ENCODE data around the gene UBE4A.

The UBE4A gene

GRCh38 chr11:118417801-118418200 is 58.4 kb downstream of the UBE4A start:
- no peak for DNase-seq
- Histone ChIP-seq H2AFZ (ENCODE audit: low read length) (no peak overlapping the region), H3K27ac (ENCODE audit: low read length) (no peak overlapping the region), H3K27me3 (replicated peaks; ENCODE audit: insufficient read depth, low read length) (no peaks in the 10 kb centered on the region), H3K4me1 (ENCODE audit: low read length) (no peaks in the 10 kb centered on the region), H3F3A (ENCODE audit: insufficient read depth, low read length) (no peaks in the 10 kb centered on the region), H3K9me3 (replicated peaks; ENCODE audit: insufficient read depth, low read length) (no peaks in the 10 kb centered on the region), H3K4me2 (ENCODE audit: low read depth, low read length) (no peak overlapping the region), H3K9me2 (replicated peaks; ENCODE audit: insufficient read depth, low read length) (no peaks in the 10 kb centered on the region), H4K20me1 (ENCODE audit: insufficient read depth, low read length) (no peaks in the 10 kb centered on the region), H3K36me3 (replicated peaks; ENCODE audit: insufficient read depth, low read length) (no peaks in the 10 kb centered on the region), H3K4me3 (ENCODE audit: low read length) (no peak overlapping the region), H3K79me2 (ENCODE audit: low read length) (no peaks in the 10 kb centered on the region), H3K9ac (ENCODE audit: low read length) (no peak overlapping the region)
- no peak for TF ChIP-seq EZH2phosphoT487 (IDR thresholded peaks at IDR 0.05; ENCODE audit: low read length)
- no peak for TF ChIP-seq EZH2 (optimal IDR thresholded peaks at IDR 0.05; ENCODE audit: low read depth, low read length)
- no peak for TF ChIP-seq CTCF (IDR thresholded peaks at IDR 0.05; ENCODE audit: low read length)

- H3F3A ChIP-seq (ENCODE audit: insufficient read depth, low read length), result no peaks in the 10 kb centered on the region
- no peaks in the 10 kb centered on the region for H3K4me1 ChIP-seq (ENCODE audit: low read length)
- no peak overlapping the region for H3K4me3 ChIP-seq (ENCODE audit: low read length)
- no peaks in the 10 kb centered on the region for H4K20me1 ChIP-seq (ENCODE audit: insufficient read depth, low read length)
- H3K4me2 ChIP-seq (ENCODE audit: low read depth, low read length), result no peak overlapping the region
- no peaks in the 10 kb centered on the region for H3K27me3 ChIP-seq (replicated peaks; ENCODE audit: insufficient read depth, low read length)
- no peak overlapping the region for H2AFZ ChIP-seq (ENCODE audit: low read length)
- H3K36me3 ChIP-seq (replicated peaks; ENCODE audit: insufficient read depth, low read length), result no peaks in the 10 kb centered on the region
- H3K9me3 ChIP-seq (replicated peaks; ENCODE audit: insufficient read depth, low read length), result no peaks in the 10 kb centered on the region
- no peak for DNase-seq
- no peaks in the 10 kb centered on the region for H3K79me2 ChIP-seq (ENCODE audit: low read length)
- H3K27ac ChIP-seq (ENCODE audit: low read length), result no peak overlapping the region
- H3K9me2 ChIP-seq (replicated peaks; ENCODE audit: insufficient read depth, low read length), result no peaks in the 10 kb centered on the region
- H3K9ac ChIP-seq (ENCODE audit: low read length), result no peak overlapping the region
- TF ChIP-seq CTCF (IDR thresholded peaks at IDR 0.05; ENCODE audit: low read length) (no peak), EZH2 (optimal IDR thresholded peaks at IDR 0.05; ENCODE audit: low read depth, low read length) (no peak), EZH2phosphoT487 (IDR thresholded peaks at IDR 0.05; ENCODE audit: low read length) (no peak)
Observed at GRCh38 chr11:118418766-118419165, 59.4 kb downstream of the UBE4A start.

GRCh38 chr11:118427707-118428106 is 68.3 kb downstream of the UBE4A start:
- no peak overlapping the region for H2AFZ ChIP-seq (ENCODE audit: low read length)
- H4K20me1 ChIP-seq (ENCODE audit: insufficient read depth, low read length), result no peaks in the 10 kb centered on the region
- no peaks in the 10 kb centered on the region for H3K9me2 ChIP-seq (replicated peaks; ENCODE audit: insufficient read depth, low read length)
- no peaks in the 10 kb centered on the region for H3K36me3 ChIP-seq (replicated peaks; ENCODE audit: insufficient read depth, low read length)
- H3K27ac ChIP-seq (ENCODE audit: low read length), result no peak overlapping the region
- H3K79me2 ChIP-seq (ENCODE audit: low read length), result no peaks in the 10 kb centered on the region
- no peak overlapping the region for H3K4me3 ChIP-seq (ENCODE audit: low read length)
- H3K4me2 ChIP-seq (ENCODE audit: low read depth, low read length), result no peak overlapping the region
- H3K9ac ChIP-seq (ENCODE audit: low read length), result no peak overlapping the region
- no peaks in the 10 kb centered on the region for H3K4me1 ChIP-seq (ENCODE audit: low read length)
- no peaks in the 10 kb centered on the region for H3K27me3 ChIP-seq (replicated peaks; ENCODE audit: insufficient read depth, low read length)
- no peaks in the 10 kb centered on the region for H3F3A ChIP-seq (ENCODE audit: insufficient read depth, low read length)
- TF ChIP-seq EZH2 (optimal IDR thresholded peaks at IDR 0.05; ENCODE audit: low read depth, low read length) (no peak), EZH2phosphoT487 (IDR thresholded peaks at IDR 0.05; ENCODE audit: low read length) (no peak), CTCF (IDR thresholded peaks at IDR 0.05; ENCODE audit: low read length) (no peak)
- DNase-seq, result no peak
- H3K9me3 ChIP-seq (replicated peaks; ENCODE audit: insufficient read depth, low read length), result no peaks in the 10 kb centered on the region

All from MM.1S (cell line).